ENCODE data around the gene SPAG9. TPM values are rescaled to one million over a fixed set of nuclear protein-coding genes. Genes with fewer than 3 reads are reported as not detected.

The SPAG9 gene
- total RNA-seq, 1 donor from 2014 or later: 49.4 TPM

DNA sequence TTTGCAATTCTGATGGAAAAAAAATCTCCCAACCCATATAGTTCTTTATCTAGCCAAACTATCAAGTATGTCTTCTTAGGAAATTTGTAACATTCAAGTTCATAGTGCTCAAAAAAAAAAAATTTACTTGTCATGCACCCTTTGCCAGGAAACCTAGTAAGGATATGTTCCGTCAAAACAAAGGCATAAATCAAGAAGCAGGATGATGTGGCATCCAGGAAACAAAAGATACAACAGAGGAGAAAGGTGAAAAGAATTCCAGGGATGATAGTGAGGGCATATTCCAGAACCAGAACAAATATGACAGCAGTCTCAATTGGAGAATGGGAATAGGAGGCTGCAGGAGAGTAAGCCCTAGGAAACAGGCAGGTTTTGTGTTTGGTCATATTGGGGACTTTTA is 104.6 kb downstream of the SPAG9 start:
- intact Hi-C loops (cut with DNase I): no loop called here
- no peak for DNase-seq (ENCODE audit: missing footprints)
- no peak for ATAC-seq

DNA sequence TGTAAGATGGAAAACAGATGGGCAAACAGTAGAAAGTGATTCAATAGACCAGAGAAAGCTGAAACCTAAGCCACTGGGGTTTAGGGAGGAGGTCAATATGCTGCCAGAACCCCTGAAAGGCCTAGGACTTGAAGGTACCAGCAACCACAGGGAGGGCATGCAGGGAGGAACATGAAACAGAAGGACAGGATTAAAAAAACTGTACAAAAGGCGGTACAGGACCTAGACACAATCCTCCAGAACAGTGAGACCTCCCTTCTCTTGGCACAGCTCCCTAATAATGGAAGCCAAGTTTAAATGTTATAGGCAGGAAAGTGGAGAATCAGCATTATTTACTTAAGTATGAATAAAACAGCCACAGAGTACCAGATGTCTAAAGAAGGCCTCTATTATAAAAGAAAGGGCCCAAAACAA is 105.5 kb downstream of the SPAG9 start:
- intact Hi-C loops (cut with DNase I): no loop called here
- DNase-seq (ENCODE audit: missing footprints): no peak

DNA sequence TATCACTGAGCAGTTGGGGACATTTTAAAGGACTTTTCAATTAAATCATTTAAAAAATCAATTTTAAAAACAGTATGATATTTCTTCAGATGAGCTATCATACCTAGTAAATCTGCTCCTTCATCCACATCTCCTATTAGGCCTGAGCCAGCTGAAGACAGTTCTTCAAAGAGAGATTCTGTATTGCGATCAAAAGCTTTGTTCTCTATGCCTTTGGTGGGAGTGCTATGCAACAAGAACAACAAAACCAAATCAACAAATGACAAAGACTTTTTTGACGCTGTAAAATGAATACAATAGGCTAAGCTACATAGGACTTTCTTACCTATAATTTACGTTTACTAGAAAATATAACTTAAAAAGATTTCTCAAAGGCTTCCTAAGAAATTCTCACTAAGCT is 106.5 kb downstream of the SPAG9 start:
- ATAC-seq (no peak), DNase-seq (ENCODE audit: missing footprints) (no peak)
- intact Hi-C loops (cut with DNase I): no loop called here

More for the DNA sequence above, 105.5 kb downstream of the SPAG9 start:
- ATAC-seq: no peak

DNA sequence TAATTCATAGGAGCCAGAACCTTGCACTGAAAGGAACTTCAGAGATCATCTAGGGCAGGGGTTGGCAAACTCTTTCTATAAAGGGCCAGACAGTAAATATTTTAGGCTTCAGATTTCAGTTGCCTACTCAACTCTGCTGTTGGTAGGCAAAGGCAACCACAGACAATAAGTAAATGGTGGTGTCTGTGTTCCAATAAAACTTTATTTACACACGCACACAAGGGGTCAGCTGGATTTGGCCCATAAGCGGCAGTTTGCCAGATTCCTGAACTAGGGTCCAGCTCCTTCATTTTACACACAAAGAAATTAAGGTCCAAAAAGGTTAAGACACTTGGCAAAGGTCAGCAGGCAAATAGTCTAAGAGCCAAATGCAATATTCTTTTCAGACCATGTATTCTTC is 107.3 kb downstream of the SPAG9 start:
- intact Hi-C loops (cut with DNase I): no loop called here
- ATAC-seq (no peak), DNase-seq (ENCODE audit: missing footprints) (no peak)

- ATAC-seq (no peak), DNase-seq (ENCODE audit: missing footprints) (peak; percentile 31)
- intact Hi-C loops (cut with DNase I): no loop called here
Measured at GRCh38 chr17:51012538-51012937, 108.1 kb downstream of the SPAG9 start.

DNA sequence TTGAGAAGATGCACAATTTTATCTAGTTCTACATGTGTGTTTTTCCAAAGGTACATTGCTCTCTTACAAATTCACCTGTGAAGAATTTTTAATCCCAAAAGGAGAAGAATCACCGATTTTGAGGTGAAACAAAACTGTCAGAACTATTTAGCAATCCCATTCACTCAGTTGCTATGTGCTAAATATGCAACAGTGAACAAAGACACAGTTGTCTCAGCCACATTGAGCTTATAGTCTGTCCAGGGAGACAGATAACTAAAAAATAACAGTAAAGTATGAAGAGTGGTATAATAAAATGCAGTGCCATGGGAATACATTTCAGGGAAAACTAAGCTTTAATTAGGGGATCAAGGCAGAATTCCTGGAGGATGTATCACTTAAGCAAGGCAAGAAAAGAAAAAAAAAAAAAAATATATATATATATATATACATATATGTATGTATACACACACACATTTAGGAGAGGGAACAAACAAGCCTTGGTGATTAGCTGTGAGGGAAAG is 110.4 kb downstream of the SPAG9 start:
- intact Hi-C loops (cut with DNase I): no loop called here
- ATAC-seq: no peak
- no peak for DNase-seq (ENCODE audit: missing footprints)

DNA sequence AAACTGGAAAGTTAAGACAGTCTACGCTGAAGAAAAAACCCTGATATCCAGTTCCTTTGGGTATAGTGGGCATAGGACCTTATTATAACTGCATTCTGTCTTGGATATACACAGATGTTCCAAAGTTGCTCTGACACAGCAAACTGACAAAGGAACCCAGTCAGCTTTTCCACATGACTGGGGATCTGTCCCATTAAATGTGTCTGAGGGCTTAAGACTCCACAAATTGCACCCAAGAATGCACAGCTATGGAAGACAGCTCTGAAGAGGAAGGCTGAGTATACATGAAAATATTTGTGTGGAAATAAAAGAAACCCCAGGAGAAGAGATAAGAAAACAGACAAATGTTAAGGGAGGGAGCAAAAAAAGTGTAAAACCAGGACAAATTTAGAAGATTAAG is 114.1 kb downstream of the SPAG9 start:
- DNase-seq (ENCODE audit: missing footprints): no peak
- no peak for ATAC-seq
- intact Hi-C loops (cut with DNase I): loop anchor here (5.0 kb wide), 1 partner anchor 51 kb away; no protein-coding TSS in a partner anchor

DNA sequence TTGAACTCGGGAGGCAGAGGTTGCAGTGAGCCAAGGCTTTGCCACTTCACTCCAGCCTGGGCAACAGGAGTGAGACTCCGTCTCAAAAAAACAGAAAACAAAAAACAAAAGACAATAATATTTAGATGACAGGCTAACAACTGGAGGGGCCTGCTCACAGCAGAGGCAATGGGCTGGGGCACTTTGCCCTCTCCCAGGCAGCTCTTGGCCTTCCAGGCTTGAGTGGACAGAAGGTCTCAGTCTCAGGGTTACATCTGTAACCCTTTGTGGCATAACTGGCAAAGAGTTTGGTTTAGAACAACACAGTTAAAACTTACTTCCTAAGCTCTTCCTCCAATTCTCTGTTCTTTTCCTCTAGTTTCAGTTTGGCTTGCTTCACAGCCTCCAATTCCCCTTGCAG is 114.9 kb downstream of the SPAG9 start:
- no peak for ATAC-seq
- intact Hi-C loops (cut with DNase I): loop anchor here (5.0 kb wide), 1 partner anchor 52 kb away; no protein-coding TSS in a partner anchor
- DNase-seq (ENCODE audit: missing footprints): no peak

DNA sequence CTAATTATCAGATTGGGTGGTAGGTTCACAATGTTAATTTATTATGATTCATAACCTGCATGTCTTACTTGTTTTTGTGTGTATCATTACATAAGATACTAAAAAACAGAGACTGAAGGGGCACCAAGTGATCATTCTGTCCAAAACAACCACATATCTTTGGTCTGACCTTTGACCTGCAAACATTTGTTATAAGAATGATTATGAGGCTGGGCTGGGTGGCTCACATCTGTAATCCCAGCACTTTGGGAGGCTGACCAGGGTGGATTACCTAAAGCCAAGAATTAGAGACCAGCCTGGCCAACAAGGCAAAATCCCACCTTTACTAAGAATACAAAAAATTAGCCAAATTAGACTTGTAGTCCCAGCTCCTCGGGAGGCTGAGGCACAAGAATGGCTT is 116.4 kb downstream of the SPAG9 start:
- ATAC-seq (no peak), DNase-seq (ENCODE audit: missing footprints) (no peak)
- intact Hi-C loops (cut with DNase I): no loop called here

GRCh38 chr17:51000835-51001638 is 119.6 kb downstream of the SPAG9 start:
- intact Hi-C loops (cut with DNase I): loop anchor here (1.0 kb wide), 2 partner anchors 152 to 165 kb away; partner anchors contain the start of genes NME1 and NME2
- peak; percentile 48 for ATAC-seq
- no peak for DNase-seq (ENCODE audit: missing footprints)

DNA sequence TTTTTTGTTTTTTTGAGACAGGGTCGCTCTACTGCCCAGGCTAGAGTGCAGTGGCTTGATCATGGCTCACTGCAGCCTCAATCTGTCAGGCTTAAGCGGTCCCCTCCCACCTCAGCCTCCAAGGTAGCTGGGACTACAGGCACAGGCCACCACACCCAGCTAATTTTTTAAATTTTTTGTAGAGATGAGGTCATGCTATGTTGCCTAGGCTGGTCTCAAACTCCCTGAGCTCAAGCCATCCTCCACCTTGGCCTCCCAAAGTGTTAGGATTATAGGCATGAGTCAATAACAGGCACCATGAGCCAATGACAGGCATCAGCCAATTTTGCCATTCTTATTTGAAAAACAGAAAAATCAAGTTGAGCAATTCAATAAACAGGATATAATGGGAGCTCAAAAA is 125.0 kb downstream of the SPAG9 start:
- no peak for DNase-seq (ENCODE audit: missing footprints)
- ATAC-seq: no peak
- intact Hi-C loops (cut with DNase I): no loop called here

- DNase-seq (ENCODE audit: missing footprints) (no peak), ATAC-seq (no peak)
- intact Hi-C loops (cut with DNase I): no loop called here
Measured at GRCh38 chr17:50993544-50993943, 127.1 kb downstream of the SPAG9 start.

GRCh38 chr17:50989149-50989548 is 131.5 kb downstream of the SPAG9 start:
- no peak for DNase-seq (ENCODE audit: missing footprints)
- no peak for ATAC-seq
- intact Hi-C loops (cut with DNase I): no loop called here

DNA sequence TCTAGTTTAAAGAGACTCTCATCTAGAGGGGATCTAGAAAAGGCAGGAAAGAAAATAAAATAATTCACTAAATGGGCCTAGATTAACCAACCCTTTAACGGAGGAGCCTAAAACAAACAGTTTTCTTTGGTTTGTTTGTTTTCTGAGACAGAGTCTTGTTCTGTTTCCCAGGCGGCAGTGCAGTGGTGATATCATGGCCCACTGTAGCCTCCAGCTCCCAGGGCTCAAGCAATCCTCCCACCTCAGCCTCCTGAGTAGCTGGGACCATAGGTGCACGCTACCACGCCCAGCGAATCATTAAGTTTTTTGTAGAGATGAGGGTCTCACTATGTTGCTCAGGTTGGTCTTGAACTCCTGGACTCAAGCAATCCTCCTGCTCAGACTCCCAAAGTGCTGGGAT is 132.2 kb downstream of the SPAG9 start:
- no peak for DNase-seq (ENCODE audit: missing footprints)
- intact Hi-C loops (cut with DNase I): no loop called here
- no peak for ATAC-seq

- intact Hi-C loops (cut with DNase I): no loop called here
- ATAC-seq: no peak
- DNase-seq (ENCODE audit: missing footprints): no peak
Measured at GRCh38 chr17:50986989-50987660, 133.5 kb downstream of the SPAG9 start.

DNA sequence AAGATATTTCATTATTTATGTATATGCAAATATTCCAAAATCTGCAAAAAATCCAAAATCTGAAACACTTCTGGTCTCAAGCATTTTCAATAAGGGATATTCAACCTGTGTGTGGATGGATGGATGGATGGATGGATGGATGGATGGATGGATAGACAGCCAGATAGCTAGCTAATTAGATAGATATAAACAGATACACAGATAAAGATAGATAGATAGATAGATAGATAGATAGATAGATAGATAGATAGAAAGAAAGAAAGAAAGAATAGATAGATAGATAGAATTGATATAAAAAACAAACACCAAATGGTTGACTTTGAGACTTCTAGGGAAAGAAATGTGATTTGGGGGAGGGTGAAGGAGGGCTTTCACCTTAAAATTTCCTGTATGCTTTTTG is 139.4 kb downstream of the SPAG9 start:
- intact Hi-C loops (cut with DNase I): no loop called here

GRCh38 chr17:50979524-50979927 is 141.1 kb downstream of the SPAG9 start:
- intact Hi-C loops (cut with DNase I): no loop called here
- DNase-seq (ENCODE audit: missing footprints) (no peak), ATAC-seq (no peak)

More for the DNA sequence above, 139.4 kb downstream of the SPAG9 start:
- DNase-seq (ENCODE audit: missing footprints): no peak
- no peak for ATAC-seq

DNA sequence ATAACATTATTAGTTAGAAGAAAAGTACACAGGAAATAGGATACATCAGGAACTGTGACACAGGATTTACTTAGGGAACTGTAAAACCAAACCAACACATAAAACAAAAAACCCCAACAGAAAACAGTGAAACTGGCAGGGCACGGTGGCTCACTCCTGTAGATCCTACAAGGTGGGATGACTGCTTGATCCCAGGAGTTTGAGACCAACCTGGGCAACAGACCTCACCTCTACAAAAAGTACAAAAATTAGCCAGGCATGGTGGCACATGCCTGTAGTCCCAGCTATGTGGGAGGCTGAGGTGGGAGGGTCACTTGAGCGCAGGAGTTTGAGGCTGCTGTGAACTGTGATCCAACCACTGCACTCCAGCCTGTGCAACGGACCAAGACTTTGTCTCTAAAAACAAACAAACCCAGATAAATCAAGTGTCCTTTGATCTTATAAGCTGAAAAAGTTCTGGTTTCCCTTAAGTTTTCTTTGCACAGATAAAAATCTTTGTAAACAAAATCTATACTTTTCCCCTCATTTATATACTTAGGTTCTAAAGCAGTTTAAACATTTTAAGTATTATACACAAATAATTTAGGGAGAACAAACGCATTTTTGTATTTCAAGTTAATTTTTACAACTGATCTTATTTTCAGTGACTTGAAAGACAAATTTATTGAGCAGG is 143.0 kb downstream of the SPAG9 start:
- ATAC-seq (no peak), DNase-seq (ENCODE audit: missing footprints) (no peak)
- intact Hi-C loops (cut with DNase I): no loop called here

- DNase-seq (ENCODE audit: missing footprints) (no peak), ATAC-seq (no peak)
- intact Hi-C loops (cut with DNase I): no loop called here
Measured at GRCh38 chr17:50976951-50977472, 143.7 kb downstream of the SPAG9 start.
